Astrocyte (in vitro differentiated cells and primary cell): ENCODE results near the gene DSCAM.

Source experiments
- CTCF ChIP-seq: IDR thresholded peaks from 2 replicates; pipeline ENCODE4 v1.5.1; 2011; ENCODE audit warnings: low read depth, mild to moderate bottlenecking, inconsistent platforms, low read length, moderate library complexity; ENCODE audit not compliant: insufficient read depth
- EZH2 ChIP-seq: IDR thresholded peaks from 2 replicates; pipeline ENCODE4 v1.6.1; 2012; ENCODE audit warnings: mild to moderate bottlenecking, low read length, inconsistent platforms; ENCODE audit not compliant: insufficient read depth

- TF ChIP-seq CTCF (no peak), EZH2 (no peak)
Measured at GRCh38 chr21:40555021-40555528, 291.9 kb downstream of the DSCAM start.
